Stimulated activated effector memory CD8-positive, alpha-beta T cell treated with anti-CD3 and anti-CD28 coated beads, Interleukin-12 subunit alpha, Interleukin-12 subunit beta, amount 100 ng/mL, for 72 hours (primary cell): Measurements from ENCODE around the gene CTU1.

ENCODE experiments used
- ATAC-seq: fragments of 150-1000 bp; cut with Tn5 transposase; 2 replicates; pipeline ENCODE4 v1.10.0; 2021
- DNase-seq, 2 donors: peaks; one replicate each; pipeline ENCODE4 v3.0.0; 2021 to 2022; ENCODE audit warnings: low spot score in 2 of 2
- H3K27ac Mint-ChIP-seq: one replicate; pipeline ENCODE4 v1.8.0; 2022; ENCODE audit warnings: mild to moderate bottlenecking, mixed read lengths
- H3K36me3 Mint-ChIP-seq: one replicate; pipeline ENCODE4 v1.8.0; 2022; ENCODE audit warnings: mild to moderate bottlenecking, mixed read lengths
- H3K4me1 Mint-ChIP-seq: one replicate; pipeline ENCODE4 v1.8.0; 2022; ENCODE audit warnings: mixed read lengths
- H3K4me3 Mint-ChIP-seq: one replicate; pipeline ENCODE4 v1.8.0; 2022; ENCODE audit warnings: mild to moderate bottlenecking, mixed read lengths
- H3K9me3 Mint-ChIP-seq: one replicate; pipeline ENCODE4 v1.8.0; 2022; ENCODE audit warnings: mixed read lengths

The CTU1 gene

DNA sequence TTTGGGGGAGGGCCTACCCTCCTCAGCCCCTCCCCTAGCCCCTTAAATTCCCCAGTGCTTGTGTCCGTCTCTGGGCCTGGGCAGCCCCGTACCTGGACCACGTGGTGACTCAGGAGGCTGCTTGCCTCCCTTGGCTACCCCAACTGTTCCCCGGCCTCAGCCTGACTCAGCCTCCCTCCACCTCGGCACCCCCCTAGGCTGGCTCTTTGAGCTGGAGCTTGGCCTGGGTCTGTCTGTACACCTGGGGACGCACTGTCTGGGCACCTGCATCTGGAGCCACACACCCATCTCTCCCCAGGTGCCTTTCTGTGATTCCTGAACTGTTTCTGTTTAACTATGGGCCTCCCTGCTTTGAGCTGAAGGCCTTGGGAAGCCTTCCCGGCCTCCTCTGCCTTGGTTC, 23.7 kb downstream of the CTU1 start:
- H3K27ac Mint-ChIP-seq, result no peak overlapping the region

DNA sequence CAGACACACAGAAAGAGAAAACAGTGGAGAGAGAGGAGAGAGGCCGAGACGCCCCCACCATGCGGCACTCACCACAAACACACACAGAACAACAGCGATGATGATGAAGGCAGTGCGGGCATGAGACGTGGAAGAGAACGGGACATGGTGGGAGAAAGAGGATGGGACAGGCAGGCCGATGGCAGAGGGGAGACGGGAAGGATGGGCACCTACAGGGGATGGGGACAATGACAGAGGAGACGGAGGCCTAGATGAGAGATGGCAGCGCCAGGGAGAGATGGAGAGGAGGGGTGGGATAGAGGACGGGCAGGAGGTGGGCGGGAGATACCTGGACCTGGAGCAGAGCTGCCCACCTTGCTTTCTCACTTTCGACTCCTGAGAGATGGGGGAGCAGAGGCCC, 24.4 kb downstream of the CTU1 start:
- ATAC-seq, result no peak
- Mint-ChIP-seq H3K9me3 (no peaks in the 10 kb centered on the region), H3K27ac (no peak overlapping the region), H3K4me3 (no peak overlapping the region), H3K4me1 (peaks cover 12% of the 10 kb centered on the region), H3K36me3 (no peaks in the 10 kb centered on the region)
- no peak for DNase-seq

More for the DNA sequence above, 23.7 kb downstream of the CTU1 start:
- Mint-ChIP-seq H3K4me3 (no peak overlapping the region), H3K9me3 (no peaks in the 10 kb centered on the region), H3K36me3 (no peaks in the 10 kb centered on the region), H3K4me1 (peaks cover 12% of the 10 kb centered on the region)
- DNase-seq, result no peak
- no peak for ATAC-seq

DNA sequence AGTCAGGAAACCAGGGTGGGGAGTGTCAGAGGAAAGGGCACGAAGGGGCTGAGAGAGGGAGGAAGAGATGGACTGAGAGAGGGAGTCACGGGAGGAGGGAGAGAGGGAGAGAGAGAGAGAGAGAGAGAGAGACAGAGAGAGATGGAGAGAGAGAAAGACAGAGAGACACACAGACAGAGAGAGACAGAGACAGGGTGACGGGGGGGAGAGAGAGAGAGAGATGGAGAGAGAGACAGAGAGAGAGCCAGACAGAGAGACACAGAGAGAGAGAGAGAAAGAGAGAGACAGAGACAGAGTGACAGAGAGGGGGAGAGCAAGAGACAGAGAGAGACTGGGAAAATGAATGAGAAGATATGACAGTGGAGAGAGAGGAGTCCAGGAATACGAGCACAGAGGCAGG, 25.0 kb downstream of the CTU1 start:
- no peak for ATAC-seq
- Mint-ChIP-seq H3K4me3 (no peak overlapping the region), H3K27ac (no peak overlapping the region)

DNA sequence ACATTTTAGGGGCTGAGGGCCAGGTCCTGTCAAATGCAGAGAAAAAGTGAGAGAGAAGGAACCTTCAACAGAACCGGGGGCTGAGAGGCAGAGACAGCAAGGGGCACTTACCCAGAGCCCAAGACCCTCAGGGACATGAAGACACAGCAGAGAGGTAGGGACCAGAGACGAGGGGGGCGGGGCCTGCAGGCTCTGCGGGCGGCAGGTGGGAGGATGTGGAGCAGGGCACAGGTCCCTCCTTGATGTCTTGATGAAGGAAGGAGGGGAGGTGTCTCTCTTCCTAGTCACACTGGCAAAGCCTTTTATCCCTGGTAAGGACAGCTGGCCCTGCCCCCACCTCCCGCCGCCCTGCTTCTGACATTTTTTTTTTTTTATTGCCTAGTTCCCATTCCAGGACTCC, 25.6 kb downstream of the CTU1 start, which contains the start of gene KLK14:
Gene KLK14 (minus strand): TSS at position 277 of the 400 bp plus-strand sequence. CDS start 273 bp downstream, at position 4.
- ATAC-seq, result no peak
- H3K4me1 Mint-ChIP-seq, result peaks cover 12% of the 10 kb centered on the region
- no peak within 1 kb of the TSS for H3K27ac Mint-ChIP-seq
- DNase-seq, result no peak
- H3K4me3 Mint-ChIP-seq, result no peak within 1 kb of the TSS
- no peaks in the 10 kb centered on the region for H3K9me3 Mint-ChIP-seq
- no peaks in the 10 kb centered on the region for H3K36me3 Mint-ChIP-seq

More for the DNA sequence above, 25.0 kb downstream of the CTU1 start:
- Mint-ChIP-seq H3K4me1 (peaks cover 12% of the 10 kb centered on the region), H3K9me3 (no peaks in the 10 kb centered on the region), H3K36me3 (no peaks in the 10 kb centered on the region)
- DNase-seq, result no peak

DNA sequence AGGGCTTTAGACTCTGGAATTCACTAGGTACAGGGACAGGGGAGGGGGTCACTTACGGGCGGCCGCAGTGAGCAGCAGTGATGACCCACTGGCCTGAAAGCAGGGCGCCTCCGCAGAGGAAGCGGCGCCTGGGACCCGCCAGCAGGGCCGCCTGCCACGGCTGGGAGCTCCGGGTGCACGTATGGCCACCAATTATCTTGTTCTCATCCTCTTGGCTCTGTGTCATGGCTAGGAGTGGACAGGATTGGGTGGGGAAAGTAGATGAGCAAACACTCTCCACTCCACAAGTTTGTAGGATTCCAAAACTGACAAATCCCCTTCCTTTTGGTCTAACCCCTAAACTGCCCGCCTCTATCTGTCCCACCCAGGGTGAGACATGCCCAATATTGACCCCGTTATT, 26.7 kb downstream of the CTU1 start:
- H3K9me3 Mint-ChIP-seq, result no peaks in the 10 kb centered on the region
- DNase-seq (no peak), ATAC-seq (no peak)
- H3K4me3 Mint-ChIP-seq, result no peak overlapping the region
- no peaks in the 10 kb centered on the region for H3K36me3 Mint-ChIP-seq
- H3K27ac Mint-ChIP-seq, result no peak overlapping the region
- H3K4me1 Mint-ChIP-seq, result peaks cover 12% of the 10 kb centered on the region

DNA sequence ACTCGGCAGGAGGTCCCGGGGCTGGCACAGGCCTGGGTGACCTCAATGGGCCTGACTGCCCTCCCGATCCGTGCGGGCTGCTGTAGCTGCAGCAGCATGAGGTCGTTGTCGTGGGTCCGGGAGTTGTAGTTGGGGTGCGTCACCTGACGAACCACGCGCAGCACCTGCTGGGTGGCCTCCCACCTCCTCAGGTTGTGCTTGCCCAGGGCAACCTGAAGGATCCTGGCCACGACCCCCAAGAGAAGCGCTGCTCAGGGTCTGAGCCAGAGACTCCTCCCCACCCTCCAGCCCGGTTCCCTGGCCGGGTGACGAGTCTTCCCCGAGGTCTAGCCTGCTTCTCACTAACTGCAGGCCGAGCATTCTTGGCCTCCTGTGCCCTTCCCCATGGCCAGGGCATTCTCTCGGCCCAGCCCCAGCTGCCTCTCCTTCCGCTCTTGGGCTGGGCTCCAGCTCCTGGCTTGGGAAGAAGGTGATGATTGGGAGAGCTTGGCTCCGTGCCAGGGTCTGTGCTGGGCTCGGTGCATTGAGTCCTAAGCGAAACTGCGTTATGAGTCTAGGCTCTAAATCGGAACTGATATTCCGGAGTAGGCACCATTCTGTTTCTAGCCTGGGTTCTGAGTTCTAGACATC, 28.6 kb downstream of the CTU1 start:
- Mint-ChIP-seq H3K9me3 (no peaks in the 10 kb centered on the region), H3K27ac (no peak overlapping the region), H3K4me3 (no peak overlapping the region), H3K36me3 (no peaks in the 10 kb centered on the region), H3K4me1 (peaks cover 12% of the 10 kb centered on the region)
- ATAC-seq (no peak), DNase-seq (no peak)

DNA sequence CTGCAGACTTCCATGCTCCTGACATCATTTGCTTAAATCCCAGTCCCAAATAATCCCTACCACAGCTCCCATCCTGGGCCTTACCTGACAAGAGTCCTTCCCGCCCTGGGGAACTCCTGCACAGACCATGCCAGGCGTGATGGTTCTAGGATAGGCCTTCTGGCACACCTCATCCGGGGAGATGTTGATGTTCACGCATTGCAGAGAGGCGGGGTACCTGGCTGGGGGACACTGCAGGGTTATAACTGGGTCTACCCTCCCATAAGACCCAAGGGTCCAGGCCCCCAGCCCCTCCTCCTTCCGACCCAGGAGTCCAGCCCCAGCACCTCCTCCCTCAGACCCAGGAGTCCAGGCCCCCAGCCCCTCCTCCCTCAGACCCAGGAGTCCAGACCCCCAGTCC, 29.5 kb downstream of the CTU1 start:
- Mint-ChIP-seq H3K36me3 (no peaks in the 10 kb centered on the region), H3K9me3 (peaks cover 4% of the 10 kb centered on the region), H3K27ac (no peak overlapping the region), H3K4me1 (peaks cover 7% of the 10 kb centered on the region), H3K4me3 (no peak overlapping the region)
- ATAC-seq (no peak), DNase-seq (no peak)

DNA sequence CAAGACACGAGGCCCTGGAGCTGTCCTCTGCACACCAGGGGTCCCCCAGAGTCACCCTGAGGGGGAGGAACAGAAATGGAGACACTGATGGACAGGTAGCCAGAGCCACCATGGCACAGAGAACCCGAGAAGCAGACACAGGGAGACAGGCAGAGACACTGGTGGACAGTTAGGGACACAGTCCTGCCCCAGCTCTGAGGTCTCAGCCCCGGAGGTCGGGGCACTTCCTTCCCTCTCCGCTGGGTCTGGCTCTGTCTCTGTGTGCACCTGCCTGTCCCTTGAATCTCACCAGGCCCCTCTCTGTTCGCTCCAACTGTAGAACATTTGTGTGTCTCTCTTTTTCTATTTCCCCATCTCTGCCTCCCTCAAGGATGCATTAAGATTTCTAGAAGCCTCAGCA, 30.1 kb downstream of the CTU1 start:
- H3K4me1 Mint-ChIP-seq, result peaks cover 1% of the 10 kb centered on the region
- peaks cover 4% of the 10 kb centered on the region for H3K9me3 Mint-ChIP-seq
- DNase-seq, result no peak
- no peak for ATAC-seq
- no peak overlapping the region for H3K27ac Mint-ChIP-seq
- no peaks in the 10 kb centered on the region for H3K36me3 Mint-ChIP-seq
- no peak overlapping the region for H3K4me3 Mint-ChIP-seq

DNA sequence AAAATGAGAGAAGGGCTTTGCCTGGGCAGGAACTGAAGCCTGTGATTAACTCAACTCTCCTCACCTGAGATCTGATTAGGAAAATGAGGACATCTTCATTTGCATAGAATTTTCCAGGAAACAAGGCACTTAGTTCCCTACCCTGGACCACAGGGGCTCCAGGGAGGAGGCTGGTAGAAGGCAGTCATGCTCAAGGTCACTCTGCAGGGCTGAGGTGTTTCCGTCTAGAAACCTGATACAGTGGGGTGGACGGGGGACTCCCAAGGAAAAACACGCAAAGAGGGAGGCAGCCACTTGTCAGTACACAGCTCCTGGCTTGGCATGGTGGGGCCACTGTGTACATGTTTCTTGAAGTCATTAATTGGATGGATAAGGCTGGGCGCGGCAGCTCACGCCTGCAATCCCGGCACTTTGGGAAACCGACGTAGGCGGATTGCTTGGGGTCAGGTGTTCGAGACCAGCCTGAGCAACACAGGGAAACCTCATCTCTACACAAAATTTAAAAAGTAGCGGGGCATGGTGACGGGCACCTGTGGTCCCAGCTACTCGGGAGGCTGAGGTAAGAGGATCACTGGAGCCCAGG, 31.5 kb downstream of the CTU1 start:
- no peaks in the 10 kb centered on the region for H3K4me1 Mint-ChIP-seq
- no peak overlapping the region for H3K4me3 Mint-ChIP-seq
- peaks cover 4% of the 10 kb centered on the region for H3K9me3 Mint-ChIP-seq
- no peak overlapping the region for H3K27ac Mint-ChIP-seq
- ATAC-seq, result no peak
- H3K36me3 Mint-ChIP-seq, result no peaks in the 10 kb centered on the region
- DNase-seq, result no peak

DNA sequence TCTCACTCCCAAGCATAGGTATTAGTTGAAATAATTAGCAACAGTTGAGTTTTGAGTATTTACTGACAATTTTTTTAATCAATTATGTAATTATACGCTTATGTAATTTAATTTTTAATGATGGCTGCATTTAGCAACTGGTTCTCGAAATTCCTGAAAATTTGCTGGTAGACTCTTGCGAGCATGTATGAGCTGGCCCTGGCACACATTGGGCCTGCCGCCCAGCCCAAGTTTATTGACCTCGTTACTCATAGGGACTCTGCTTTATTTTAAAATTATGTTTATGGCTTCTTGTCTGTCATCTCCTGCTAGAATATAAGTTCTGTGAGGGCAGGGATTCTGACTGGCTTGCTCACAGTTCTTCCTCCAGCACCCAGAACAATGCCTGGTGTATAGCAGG, 32.2 kb downstream of the CTU1 start:
- DNase-seq (no peak), ATAC-seq (no peak)
- H3K9me3 Mint-ChIP-seq, result peaks cover 4% of the 10 kb centered on the region
- no peaks in the 10 kb centered on the region for H3K4me1 Mint-ChIP-seq
- no peak overlapping the region for H3K27ac Mint-ChIP-seq
- H3K36me3 Mint-ChIP-seq, result no peaks in the 10 kb centered on the region
- H3K4me3 Mint-ChIP-seq, result no peak overlapping the region

DNA sequence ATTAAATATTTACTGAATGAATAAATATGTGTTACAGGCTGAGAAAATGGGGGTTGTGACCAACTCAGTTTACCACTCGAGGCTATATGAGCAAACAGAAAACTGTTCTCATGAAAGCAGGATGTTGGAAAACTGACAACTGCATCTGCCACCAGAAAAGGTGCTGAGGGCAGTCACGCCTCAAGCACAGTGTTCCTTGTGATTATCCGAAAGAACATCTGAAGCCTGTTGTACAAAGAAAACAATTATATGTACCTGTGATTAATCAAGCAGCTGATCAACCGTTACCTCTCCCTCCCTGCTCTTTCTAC, 37.2 kb downstream of the CTU1 start:
- ATAC-seq (no peak), DNase-seq (no peak)
- Mint-ChIP-seq H3K36me3 (no peaks in the 10 kb centered on the region), H3K4me1 (no peaks in the 10 kb centered on the region), H3K27ac (no peak overlapping the region), H3K4me3 (no peak overlapping the region), H3K9me3 (peaks cover 4% of the 10 kb centered on the region)

DNA sequence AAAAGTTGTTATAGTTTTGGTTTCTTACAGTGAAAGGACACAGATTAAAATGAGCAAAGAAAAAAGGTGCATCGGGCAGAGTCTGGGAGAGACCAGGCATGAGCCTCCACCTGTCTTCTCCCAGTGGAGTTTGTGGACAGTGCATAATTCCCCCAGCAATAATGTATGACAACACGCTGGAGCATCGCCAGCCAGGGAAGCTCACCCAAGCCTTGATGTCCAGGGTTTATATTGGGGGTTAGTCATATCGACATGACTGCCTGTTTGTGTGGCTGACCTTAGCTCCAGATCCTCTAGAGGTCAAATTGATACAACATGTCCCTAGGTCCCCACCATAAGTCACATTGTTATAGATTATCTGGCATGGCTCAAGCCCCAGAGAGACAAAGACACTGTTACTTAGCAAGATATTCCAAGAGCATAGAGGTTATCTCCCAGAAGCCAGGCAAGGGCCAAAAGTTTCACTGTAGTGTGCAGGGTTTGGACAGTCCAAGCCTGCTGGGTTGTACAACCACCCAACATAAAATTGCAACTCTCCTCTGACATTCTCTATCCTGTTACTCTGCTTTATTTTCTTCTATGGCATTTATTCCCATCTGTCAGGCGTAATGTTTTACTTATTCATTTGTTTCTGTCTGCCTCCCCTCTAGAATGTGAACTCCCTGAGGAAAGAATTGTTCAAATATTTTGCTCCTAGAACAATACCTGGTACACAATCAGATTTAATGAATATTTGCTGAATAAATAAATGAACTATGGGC, 37.7 kb downstream of the CTU1 start:
- DNase-seq, result no peak
- no peak for ATAC-seq
- H3K9me3 Mint-ChIP-seq, result peaks cover 4% of the 10 kb centered on the region
- H3K27ac Mint-ChIP-seq, result no peak overlapping the region
- H3K36me3 Mint-ChIP-seq, result no peaks in the 10 kb centered on the region
- no peaks in the 10 kb centered on the region for H3K4me1 Mint-ChIP-seq
- H3K4me3 Mint-ChIP-seq, result no peak overlapping the region

DNA sequence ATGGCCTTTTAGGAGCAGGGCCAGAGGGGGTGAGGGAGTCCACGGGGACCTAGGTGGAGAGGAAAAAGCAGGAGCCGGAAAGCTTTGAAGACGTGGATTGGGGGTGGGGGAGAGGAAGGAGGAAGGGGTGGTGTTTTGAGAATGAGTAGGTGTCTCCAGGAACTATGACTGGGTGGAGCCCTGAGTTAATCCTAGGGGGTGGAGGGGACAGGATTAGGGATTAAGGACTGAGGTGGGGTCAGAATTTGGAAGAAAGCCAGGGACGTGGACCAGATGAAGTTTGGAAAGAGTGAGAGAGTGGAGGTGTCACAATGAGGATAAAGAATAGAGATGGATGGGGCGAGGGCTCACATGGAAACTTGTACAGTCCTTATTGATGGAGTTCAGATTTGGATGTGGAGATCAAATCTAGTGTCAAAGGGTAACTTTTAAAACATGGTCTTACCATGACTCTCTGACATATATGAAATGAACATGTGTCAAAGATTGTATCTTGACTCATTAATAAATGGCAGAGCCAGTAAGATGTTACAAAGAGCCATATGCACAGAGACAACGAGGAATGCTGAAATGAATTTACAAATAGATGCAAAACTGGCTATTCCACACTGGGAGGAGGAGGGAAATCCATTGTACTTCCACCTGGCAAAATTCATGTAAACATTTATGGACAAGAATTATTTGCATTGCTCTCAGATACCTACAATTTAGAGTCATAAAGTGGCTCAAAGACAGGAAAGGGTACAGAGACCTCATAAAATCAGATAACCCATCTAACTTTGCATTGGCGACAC, 41.6 kb downstream of the CTU1 start:
- ATAC-seq, result no peak
- Mint-ChIP-seq H3K36me3 (no peaks in the 10 kb centered on the region), H3K4me3 (no peak overlapping the region), H3K27ac (no peak overlapping the region), H3K4me1 (no peaks in the 10 kb centered on the region), H3K9me3 (no peaks in the 10 kb centered on the region)
- DNase-seq, result no peak

DNA sequence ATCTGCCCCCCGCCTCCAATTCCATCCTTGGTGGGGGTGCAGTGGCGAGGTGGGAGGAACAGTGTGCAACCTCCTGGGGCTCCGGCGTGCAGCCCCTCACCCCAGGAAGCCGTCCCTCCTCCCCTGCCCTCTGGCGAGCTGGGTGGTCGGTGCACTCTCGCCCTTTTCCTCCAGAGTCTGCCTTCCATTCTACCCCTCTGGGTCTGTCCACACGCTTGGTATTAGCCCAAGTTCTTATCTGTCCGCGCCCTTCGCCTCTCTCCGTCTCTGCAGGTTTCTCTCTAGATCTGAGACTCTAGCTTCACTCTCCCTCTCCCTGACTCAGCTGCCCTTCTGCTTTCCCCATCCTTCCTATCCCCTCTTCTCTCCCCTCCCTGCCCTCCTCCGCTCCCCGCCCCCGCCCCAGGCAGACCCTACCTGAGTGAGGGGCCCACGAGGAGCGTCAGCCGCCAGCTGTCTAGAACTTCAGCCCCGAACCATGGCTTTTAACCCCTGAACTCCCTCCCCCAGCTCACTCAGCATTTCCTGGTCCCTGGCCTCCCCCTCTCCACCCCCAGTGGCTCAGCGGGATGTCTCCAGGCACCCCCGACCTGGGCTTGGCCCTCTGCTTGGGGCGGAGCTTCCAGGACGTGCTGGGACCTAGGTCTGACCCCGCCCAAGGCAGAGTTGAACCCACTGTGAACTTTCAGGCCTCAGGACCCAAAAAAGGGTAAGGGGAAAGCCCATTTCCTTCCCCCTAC, 42.8 kb downstream of the CTU1 start:
- no peak overlapping the region for H3K27ac Mint-ChIP-seq
- H3K9me3 Mint-ChIP-seq, result no peaks in the 10 kb centered on the region
- no peaks in the 10 kb centered on the region for H3K36me3 Mint-ChIP-seq
- H3K4me3 Mint-ChIP-seq, result peak overlapping the region; percentile 20
- H3K4me1 Mint-ChIP-seq, result no peaks in the 10 kb centered on the region
- no peak for DNase-seq
- ATAC-seq, result no peak
